NCI-H2029 treated with DMSO at 0.1 percent for 48 hours (cell line): ENCODE data around the gene TNFRSF21.
"Not testable (repeated sequence)": the region's sequence is repeated elsewhere in the genome, so short reads cannot be mapped to it uniquely, and the experiment has no call there.

Source experiments
- DNase-seq: peaks from one replicate; lab custom pipeline; 2025; lab: John Stamatoyannopoulos, UW

TNFRSF21 gene

DNA sequence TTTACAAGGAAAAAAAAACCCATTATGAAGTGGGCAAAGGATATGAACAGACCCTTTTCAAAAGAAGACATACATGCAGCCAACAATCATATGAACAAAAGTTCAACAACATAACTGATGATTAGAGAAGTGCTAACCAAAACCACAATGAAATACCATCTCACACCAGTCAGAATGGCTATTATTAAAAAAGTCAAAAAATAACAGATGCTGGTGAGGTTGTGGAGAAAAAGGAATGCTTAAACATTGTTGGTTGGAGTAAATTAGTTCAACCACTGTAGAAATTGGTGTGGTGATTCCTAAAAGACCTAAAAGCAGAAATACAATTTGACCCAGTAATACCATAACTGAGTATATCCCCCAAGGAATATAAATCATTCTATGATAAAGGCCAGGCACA is 86.5 kb downstream of the TNFRSF21 start:
- not testable (repeated sequence) for DNase-seq

DNA sequence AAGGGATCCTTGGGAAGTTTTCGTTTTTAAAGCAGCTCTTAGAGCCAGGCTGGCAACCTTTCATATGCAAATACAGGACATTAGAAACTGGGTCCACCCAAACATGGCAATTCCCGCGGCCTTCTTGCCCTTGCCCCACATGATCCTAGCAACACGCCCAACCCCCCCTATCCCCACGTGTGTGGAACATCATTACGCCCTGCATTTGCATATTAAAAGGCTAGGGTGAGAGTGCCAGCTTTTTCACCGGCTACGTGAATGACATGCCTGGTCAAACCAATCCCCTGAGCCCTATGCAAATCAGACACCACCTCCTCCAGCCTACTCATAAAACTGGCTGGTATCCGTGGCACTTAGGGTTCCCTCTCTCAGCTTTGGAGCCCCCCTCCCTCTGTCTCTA is 88.1 kb downstream of the TNFRSF21 start:
- no peak for DNase-seq

DNA sequence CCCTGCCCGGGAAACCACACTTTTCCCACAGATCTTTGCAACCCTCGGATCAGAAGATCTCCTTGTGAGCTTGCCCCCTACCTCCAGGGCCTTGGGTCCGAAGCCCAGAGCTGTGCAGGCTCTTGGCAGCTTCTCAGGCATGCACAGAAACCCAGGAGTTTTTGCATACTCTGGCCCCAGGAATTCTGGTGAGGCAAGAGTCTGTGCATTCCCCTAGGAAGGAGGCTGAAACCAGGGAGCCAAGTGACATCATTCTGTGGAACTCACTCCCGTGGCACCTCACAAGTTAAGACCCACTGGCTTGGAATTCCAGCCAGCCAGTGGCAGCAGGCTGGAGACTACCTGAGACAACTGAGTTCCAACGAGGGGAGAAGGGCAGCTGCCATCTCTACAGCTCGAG is 100.1 kb downstream of the TNFRSF21 start:
- DNase-seq, result no peak

DNA sequence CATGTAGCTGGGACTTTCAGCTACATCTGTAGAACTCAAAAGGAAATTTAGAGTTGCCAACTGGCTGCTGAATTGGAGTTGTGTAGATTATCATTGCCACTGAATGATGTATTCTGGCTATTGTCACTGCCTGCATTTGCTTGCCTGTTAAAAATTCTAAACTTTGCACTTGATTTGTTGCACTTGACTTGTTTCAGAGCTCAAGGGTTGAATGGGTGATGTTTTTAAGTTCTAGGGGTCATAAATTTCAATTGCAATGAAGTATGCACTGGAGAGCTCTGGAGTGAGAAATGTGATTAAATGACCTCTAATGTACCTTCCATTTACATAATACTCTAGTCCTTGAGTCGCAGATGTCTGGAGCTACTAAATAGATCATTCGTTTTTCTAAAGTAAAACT is 102.4 kb downstream of the TNFRSF21 start:
- no peak for DNase-seq

DNA sequence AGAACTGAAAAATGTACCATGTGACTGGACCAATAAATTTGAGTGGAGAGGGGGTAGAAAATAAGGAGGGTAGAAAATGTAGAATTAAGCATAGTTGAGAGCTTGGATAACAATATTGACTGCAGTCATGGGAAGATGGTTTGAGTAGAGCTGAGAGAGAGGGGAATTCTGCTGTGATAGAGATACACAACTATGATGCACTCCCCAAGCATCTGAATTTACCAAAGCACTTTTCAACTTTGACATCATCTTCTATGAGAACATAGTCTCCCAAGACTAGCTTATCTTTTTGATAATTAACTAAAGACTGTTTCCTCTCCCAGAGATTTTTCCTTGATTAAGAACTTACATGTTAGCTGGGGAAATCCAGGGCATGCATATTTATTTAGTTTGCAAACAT is 103.1 kb downstream of the TNFRSF21 start:
- DNase-seq, result no peak

DNA sequence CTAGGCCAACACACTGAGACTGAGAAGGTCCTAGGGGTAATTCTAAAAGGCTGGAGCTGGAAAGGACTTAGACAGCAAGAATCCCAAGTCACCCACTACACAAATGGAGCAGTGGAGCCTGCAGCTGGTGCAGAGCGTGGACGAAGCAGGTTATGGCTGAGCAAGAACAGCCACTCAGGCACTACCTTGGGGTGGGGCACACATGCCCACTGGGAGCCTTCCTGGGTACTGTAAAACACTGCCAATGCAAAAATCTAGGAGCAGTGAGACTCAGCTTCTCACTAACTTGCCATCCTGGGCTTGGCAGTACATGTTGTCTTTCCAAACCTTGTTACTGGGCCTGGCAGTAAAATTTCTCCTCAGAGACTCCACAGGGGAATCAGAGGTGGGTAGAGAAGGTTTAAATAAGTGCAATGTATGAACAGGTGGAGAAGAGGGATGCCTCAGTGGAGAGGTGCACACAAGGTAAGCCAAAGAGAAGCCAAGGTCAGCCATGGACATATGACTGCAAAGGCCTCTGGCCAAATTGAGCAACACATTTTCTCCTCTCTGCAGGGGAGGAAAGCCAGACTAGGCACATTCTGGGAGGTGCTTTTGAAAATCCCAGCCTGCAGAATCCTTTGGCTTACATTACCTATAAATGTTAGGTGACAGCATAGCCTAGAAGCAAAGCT is 105.6 kb downstream of the TNFRSF21 start:
- no peak for DNase-seq

DNA sequence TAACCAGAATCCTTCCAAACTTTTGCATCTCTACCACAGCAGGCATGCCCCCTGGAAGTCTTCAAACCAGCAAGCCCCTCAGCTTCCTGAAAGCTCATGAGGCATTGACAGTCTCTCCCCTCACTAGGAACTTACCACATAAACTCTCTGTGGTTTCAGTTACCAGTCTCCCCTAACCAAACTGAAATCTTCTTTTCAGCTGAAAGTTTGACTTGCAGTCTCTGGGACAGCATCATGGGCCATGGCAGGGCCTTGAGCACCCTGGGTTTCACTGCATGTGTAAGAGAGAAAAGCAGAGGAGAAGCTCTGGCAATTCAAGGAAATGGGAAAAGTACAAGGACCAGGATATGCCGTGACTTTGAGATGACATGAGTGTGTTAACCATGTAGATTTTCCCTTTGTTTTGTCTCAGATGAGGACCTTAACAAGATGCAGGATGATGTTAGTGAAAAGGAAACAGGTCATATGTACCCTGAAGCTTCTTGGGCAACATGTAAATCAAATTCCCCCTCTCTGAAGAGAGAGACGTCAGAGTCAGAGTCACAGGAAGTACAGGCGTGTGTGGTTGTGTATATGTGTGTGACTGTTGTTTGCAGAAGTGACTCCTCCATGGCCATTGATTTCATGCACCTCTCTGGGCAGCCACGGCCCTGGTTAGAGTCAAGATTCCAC is 106.3 kb downstream of the TNFRSF21 start:
- DNase-seq, result no peak

DNA sequence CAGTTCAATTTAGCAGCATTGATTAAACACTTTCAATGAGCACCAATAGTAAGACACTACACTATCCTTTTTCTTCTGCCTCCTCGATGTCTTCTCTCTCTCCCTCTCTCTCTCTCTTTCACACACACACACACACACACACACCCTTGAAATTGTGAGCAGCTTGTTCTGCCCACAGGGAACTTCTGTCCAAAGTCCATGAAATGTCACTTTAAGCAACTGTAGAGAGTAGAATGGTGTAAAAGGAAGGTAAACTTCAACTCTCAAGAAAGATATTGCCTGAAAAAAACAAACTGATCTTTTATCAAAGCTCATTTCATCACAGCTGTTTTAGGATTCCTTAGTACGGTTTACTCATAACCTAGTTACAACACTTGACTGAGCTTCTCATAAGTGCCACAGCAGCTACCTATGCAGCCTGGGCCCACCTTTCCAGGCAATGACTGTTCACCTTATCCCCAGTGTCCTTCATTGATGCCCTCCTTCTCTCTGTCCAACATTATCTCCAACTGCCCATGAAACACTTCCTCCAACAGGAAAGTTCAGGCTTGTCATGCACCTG is 107.0 kb downstream of the TNFRSF21 start:
- DNase-seq, result no peak

DNA sequence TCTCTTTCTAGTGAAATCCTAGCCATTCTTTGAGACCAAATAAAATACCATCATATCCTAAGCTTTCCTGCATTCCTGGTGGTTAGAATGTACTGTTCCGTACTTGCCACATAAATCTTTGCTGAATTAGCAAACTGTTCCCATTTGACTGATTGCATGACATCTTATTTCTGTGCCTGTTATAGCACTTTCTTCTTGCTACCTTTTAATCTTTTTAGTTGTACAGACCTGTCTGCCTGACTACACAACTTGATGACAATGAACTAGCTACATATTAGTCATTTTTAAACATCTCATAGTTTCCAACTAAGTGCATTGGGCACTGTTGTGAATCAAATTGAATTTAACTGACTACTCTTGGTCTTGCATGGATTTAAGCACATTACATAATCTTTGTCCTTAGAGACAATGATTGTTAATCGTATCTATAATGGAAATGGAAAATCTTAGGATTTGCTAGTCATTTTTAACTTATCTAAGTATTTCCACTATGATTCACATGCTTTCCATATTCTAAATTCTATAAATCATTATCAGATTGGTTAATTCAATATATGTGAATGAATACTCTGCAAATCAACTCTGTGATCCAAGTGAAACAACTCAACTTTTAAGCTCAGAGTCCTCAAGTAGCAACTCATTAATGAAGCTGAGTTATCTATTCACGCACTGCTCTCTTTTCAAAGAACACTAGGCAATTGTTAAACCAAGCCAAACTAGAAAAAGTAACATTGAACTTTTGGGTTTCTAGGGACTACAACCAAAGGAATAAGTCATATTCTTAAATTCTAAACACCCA is 109.0 kb downstream of the TNFRSF21 start:
- DNase-seq, result no peak

DNA sequence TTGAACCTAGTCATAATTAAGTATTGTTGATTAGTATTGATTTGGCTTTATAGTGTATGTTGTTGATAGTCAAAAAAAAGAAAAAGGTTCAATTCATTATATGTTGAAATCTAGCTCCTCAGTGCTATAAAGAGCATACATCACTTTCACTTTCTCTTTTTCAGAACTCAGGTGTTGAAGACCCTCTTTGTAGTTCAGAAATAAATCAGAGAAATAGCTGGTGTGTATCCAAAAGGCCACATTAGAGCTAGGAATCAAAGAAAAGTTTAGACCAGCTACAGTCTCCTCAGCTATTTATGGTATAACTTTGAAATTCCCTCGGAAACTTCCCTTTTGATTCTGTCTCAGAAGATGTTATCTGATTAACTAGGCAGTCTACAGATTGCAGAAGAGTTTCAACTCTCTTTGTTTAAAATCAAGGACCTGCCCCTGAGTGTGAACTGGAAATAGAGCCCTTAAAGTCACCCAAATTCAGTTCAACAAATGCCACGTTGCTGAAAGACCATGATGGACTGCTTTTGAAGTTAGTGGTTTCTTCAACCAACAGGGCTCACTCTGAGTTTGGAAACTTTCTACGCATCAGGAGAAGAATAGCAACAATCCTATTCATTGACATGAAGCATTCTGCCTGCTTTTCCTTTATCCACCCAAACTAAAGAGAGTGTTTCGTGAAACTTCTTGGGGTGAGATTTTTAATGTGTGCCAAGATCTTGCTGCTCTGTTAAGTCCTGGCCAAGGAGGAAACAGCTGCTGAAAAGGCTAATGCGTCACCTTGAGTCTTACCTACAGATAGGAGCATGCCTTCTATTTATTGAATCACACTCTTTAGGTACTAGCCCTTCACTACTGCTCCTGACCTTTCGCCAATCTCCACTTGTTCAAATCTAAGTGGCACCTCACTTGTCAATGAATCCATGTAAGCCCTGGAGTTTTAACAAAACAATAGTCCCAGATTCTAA is 111.7 kb downstream of the TNFRSF21 start:
- no peak for DNase-seq

DNA sequence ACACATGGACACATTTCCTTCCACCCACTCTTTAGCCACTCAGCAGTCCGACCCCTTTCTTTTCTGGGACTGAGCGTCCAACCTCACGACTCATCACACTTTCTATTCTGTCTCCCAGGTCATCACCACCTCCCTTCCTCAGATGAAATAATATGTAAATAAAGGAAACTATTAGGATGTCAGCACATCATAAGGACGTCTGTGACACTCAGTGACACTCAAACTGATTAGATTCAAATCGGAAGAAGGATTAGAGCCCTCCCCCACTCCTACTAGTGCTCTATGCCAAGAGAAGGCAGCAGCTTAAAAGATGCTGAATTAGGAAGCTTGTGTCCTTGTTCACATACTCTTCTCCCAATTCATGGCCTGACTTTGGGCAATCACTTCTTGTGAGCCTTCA is 113.6 kb downstream of the TNFRSF21 start:
- DNase-seq, result no peak

DNA sequence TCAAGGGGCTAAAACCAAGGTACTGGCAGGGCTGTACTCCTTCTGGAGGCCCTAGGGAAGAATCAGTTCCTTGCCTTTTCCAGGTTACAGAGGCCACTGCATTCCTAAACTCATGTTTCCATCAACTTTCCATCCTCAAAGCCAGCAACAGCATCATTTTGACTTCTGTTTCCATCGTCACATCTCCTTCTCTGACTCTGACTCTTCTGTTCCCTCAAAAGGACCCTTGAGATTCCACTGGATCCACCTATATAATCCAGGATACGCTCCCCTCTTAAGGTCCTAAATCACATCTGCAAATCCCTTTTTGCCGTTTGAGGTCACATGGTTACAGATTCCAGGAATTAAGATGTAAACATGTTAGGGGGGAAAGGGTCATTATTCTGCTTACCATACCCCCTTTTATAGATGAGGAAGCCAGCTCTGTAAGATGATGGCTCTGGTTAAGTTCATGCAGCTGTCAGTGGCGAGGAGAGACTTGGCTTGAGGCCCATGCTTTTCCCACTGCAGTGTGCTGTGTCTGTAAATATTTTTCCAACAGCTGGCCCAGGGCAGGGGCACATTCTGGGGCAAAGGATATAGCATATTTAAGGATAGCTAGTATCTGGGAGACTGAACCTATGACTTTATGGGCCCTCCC is 114.6 kb downstream of the TNFRSF21 start:
- DNase-seq, result peak; percentile 9

DNA sequence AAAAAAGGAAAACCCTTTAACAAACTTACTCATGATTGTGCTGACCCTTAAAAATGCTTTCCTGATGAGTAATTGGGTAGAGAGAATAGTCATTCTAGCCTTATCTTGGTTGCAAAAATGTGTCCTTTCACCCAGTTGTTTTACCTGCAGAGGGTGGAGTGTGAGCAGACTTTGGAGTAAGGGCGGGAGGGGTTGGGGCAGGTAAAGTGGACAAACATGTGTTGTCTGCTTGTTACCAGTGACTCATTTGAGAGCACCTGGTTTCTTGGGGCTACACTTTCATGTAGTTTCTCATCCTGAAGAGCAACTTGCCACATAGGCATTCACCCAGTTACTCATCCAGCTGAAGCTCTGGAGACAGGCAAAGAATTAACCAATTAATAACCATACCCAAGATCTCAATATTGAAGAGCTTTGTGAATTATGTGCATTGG is 121.1 kb downstream of the TNFRSF21 start:
- no peak for DNase-seq

DNA sequence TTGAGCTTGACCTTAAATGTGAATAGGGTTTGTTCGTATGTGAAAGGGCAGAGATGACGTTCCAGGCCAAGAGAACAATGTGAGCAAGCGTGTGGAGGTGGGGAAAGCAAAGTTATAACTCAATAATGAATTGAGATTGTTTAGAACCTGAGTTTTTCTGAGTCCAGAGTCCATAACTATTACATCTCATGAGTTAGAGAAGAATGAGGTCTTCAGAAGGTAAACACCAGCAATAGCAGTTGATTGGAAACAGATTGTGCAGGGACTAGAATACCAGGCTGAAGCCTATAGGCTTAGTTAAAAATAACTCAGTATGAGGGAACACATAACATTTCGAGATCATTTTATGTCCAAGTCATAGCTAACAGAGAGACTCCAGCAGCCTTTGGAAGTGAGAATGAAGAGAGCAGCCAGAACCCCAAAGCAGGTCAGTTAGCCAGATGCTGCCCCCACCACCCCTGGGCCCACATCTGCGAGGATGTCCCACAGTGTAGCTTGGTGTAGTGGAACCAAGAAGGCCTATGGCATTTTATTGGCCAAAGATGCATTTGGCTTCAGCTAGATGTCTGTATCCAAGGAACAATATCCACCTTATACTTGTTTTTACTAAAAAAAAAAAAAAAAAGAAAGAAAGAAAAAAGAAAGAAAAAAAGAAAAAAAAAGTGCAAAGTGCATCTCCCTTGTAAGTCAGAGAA is 121.7 kb downstream of the TNFRSF21 start:
- no peak for DNase-seq

DNA sequence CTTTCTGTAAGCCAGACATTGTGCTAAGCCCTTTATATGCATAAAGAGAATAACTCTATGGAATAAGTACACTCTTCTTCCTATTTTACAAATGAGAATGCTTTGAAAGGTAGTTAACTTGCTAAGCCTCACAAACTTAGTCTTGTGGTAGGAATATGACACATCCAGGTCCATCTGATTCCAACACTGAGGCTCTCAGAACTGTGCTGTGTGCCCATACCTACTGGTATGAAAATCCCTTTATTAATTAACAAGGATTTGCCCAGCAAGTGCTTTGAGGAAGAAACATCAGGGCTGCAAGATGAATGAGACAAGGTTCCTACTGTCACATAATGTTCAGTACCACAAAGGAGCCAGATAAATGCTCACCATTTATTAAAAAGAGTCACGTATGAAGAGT is 122.6 kb downstream of the TNFRSF21 start:
- DNase-seq, result no peak

DNA sequence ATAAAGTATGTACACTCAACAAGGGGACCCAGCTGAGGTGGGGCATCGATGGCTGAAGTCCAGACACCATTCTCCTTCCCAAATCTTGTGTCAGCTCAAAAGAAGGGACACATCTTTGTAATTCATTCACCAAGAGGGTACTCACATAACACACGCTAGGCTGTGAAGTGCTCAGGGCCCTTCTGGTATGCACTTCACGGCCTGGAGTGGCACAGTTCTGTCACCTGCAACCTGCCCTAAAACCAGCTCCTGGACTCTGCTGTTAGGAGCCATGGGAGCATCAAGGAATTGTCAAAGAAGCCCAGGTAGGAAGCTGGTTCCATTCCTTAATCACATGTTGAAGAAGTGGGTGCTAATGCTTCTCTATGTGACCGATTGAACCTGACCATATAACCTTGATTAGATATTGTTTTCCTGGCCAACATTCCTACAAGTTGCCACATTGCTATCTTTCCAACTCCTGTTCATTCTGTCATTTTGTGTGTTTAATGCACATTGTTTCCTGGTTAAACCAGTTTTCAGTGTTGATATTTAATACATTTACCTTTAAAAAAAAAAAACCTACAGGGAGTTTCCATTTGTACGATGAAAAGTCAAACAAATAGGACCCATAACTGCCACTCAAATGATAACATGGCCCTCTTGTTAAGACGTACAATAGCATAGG is 127.3 kb downstream of the TNFRSF21 start:
- no peak for DNase-seq

DNA sequence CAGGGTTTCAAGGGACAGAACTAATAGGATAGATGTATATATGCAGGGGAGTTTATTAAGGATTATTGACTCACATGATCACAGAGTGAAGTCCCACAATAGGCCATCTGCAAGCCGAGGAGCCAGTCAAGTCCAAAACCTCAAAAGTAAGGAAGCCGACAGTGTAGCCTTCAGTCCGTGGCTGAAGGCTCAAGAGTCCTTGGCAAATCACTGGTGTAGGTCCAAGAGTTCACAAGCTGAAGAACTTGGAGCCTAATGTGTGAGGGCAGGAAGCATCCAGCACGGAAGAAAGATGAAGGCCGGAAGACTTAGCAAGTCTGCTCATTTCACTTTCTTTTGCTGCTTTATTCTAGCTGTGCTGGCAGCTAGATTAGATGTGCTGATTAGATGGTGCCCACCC is 128.0 kb downstream of the TNFRSF21 start:
- DNase-seq, result no peak
